DMS114 treated with DMSO at 0.1 percent for 48 hours (cell line): ENCODE results near the gene SLX1A.
"Not testable (repeated sequence)": the region's sequence is repeated elsewhere in the genome, so short reads cannot be mapped to it uniquely, and the experiment has no call there.

Experiments
- DNase-seq: peaks from one replicate; lab custom pipeline; 2025; ENCODE audit not compliant: unreplicated experiment; lab: John Stamatoyannopoulos, UW

SLX1A gene

DNA sequence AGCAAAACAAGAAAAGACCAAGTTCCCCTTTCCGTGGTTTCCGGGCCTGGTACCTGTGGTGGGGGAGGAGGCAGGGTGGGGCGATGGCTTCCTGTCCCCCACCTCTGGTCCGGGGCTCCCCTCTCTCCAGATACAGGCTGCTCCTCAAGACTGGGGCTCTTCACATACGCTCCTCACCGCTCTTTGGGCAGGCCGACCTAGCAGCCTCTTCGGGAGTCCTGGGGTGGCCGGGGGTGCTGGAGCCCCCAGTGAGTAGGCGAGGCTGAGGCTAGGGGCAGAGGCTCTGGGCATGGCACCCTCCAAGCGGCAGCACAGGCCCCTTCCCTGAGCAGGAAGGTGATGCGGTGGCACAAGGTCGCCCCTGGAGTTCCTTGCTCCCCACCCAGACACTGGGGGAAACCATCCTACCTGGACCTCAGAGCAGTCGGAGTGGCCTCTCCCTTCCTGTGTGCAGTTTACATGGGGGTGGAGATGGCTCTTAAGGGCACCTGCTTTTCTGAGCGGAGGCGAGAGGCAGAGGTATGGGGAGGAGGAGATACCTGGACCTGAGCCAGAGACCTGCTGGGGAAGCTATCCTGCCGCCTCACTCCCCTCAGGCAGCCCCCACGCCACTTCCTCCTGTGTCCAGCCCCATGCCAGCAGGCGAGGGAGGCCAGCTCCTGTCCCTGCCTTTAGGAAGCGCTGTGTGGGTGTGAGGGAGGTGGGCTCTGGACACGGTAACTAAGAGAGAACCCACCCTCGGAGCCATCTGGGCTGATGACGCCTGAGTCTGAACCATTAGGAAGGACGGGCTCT, 9.4 kb upstream of the SLX1A start:
- no peak for DNase-seq

DNA sequence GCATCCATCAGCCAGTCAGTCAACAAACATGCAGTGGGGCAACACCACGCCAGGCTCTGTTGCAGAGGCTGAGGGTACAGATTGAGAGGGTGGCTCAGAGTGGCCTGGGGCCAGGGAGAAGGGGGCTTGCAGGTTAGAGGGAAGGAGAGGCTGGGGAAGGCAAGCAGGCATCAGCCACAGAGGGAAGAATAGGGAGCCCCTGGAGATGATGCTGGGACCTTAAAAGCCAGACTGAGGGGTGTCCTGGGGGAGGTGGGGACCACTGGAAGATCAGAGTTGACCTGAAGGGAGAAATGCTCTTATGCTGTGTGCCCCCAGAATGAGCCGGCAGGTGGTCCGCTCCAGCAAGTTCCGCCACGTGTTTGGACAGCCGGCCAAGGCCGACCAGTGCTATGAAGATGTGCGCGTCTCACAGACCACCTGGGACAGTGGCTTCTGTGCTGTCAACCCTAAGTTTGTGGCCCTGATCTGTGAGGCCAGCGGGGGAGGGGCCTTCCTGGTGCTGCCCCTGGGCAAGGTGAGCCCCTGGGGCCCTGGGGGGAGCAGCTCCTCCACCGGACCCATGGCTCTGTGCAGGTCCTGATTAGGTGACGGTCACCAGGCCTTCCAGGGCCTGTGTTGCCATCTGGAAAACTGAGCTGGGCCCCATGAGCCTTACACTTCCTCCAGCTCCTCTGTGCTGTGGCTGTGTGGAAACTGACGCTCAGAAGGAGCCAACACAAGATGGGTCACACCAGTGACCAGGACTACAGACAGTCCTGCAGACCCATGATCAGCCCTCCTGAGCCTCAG, 8.6 kb upstream of the SLX1A start:
- no peak for DNase-seq

DNA sequence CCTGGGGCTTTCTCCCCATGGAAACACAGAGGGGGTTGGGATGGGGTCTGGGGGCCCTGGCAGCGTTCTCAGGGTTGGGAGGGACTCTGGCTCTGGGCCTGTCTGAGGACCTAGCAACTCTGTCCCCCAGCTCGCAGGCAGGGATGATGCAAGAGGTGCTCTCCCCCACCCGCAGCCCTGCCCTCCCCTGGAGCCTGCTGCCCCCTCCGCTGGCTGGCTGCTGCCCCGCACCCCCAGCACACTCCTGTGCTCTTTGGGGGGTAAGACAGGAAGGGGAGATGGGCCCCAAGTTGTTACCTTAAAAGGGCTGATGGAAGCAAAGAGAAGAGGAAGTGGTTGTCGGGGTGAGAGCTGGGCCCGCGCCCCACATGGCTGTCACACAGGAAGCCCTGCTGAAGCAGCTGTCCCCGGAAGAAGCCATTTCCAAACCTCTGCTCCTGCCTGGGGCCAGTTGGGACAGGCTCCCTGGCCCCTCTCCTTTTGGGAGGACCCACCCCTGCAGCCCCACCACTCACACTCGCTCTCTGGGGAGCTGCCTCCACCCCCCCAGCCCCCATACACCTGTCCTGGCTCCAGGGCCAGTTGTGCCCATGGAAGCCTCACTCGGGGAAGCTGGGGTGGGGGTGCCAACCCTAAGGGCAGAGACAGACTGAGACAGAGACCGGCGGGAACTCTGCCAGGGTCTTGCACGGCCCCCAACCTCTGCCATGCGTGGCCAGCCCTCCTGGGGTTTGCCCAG, 7.8 kb upstream of the SLX1A start:
- no peak for DNase-seq

DNA sequence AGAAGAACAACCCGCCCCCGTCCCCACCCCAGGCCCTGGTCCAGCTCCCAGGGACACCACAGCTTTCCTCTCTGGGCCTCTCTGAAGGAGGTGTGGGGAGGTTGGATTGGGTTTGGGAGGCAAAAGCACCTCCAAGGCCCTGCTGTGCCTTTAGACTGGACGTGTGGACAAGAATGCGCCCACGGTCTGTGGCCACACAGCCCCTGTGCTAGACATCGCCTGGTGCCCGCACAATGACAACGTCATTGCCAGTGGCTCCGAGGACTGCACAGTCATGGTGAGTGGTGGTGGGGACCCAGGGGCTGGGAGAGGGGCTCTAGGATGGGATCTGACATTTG, 7.3 kb upstream of the SLX1A start:
- DNase-seq: no peak

DNA sequence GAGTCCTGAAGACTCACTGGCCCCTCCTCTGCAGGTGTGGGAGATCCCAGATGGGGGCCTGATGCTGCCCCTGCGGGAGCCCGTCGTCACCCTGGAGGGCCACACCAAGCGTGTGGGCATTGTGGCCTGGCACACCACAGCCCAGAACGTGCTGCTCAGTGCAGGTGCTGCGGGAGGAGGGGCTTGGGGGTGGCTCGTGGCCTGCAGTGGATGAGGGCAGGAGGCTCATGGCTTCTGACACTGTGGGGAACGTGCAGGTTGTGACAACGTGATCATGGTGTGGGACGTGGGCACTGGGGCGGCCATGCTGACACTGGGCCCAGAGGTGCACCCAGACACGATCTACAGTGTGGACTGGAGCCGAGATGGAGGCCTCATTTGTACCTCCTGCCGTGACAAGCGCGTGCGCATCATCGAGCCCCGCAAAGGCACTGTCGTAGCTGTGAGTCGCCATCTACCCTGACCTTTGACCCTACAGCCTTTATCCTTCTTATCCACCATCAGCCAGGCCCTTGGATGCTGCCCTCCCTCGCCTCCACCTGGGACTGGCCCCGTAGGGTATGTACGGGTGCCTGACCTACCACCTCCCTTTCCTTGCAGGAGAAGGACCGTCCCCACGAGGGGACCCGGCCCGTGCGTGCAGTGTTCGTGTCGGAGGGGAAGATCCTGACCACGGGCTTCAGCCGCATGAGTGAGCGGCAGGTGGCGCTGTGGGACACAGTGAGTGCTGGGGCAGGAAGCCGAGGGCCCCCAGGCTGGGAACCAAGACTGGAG, 6.7 kb upstream of the SLX1A start:
- DNase-seq: no peak

DNA sequence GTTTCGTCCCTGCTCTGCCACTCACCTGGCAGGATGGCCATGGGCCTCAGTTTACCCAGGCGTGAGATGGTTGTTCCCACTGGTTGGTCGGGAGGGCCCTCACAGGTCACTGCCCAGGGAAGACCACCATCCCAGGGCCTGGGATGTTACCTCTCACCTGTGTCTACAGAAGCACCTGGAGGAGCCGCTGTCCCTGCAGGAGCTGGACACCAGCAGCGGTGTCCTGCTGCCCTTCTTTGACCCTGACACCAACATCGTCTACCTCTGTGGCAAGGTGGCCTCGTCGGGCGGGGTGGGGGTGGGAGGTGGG, 6.2 kb upstream of the SLX1A start:
- DNase-seq: no peak

DNA sequence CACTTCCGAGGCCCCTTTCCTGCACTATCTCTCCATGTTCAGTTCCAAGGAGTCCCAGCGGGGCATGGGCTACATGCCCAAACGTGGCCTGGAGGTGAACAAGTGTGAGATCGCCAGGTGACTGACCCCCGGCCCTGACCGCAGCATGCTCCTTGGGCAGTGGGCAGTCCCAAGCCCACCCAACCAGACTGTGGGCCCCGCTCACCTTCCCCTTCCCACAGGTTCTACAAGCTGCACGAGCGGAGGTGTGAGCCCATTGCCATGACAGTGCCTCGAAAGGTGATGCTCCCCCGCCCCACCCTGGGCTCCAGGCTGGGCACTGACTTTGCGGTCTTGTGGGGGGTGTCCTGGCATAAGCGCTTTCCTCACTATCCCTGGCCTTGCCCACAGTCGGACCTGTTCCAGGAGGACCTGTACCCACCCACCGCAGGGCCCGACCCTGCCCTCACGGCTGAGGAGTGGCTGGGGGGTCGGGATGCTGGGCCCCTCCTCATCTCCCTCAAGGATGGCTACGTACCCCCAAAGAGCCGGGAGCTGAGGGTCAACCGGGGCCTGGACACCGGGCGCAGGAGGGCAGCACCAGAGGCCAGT, 5.6 kb upstream of the SLX1A start:
- no peak for DNase-seq

DNA sequence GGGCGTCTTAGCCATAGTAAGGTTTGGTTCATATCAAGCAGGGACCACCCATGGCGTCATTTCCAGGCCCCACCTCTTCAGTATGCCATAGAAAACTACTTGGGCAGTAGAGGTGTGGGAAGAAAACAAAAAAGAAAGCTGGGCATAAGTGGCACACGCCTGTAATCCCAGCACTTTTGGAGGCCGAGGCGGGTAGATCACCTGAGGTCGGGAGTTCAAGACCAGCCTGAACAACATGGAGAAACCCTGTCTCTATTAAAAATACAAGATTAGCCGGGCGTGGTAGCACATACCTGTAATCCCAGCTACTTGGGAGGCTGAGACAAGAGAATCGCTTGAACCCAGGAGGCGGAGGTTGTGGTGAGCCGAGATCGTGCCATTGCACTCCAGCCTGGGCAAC, 2.5 kb upstream of the SLX1A start:
- DNase-seq: not testable (repeated sequence)

DNA sequence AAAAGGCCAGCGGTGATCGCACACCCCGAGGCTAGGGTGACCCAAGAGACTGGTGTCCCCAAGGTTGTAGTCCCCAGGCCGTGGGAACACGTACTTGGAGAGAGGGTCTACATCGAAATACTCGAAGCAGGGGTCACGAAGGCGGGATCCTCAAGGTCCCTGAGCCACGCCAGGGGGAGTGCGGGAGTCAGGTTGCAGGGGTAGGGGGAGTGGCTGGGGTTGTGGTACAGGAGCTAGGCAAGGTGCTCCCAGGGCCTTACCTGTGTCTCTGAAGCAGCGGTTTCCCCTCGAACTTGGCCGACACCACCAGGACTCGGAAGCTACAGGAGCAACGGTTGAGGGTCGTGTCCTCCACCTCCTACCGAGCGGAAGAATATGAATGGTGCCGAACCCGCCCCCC, 577 bp upstream of the SLX1A start:
- not testable (repeated sequence) for DNase-seq

DNA sequence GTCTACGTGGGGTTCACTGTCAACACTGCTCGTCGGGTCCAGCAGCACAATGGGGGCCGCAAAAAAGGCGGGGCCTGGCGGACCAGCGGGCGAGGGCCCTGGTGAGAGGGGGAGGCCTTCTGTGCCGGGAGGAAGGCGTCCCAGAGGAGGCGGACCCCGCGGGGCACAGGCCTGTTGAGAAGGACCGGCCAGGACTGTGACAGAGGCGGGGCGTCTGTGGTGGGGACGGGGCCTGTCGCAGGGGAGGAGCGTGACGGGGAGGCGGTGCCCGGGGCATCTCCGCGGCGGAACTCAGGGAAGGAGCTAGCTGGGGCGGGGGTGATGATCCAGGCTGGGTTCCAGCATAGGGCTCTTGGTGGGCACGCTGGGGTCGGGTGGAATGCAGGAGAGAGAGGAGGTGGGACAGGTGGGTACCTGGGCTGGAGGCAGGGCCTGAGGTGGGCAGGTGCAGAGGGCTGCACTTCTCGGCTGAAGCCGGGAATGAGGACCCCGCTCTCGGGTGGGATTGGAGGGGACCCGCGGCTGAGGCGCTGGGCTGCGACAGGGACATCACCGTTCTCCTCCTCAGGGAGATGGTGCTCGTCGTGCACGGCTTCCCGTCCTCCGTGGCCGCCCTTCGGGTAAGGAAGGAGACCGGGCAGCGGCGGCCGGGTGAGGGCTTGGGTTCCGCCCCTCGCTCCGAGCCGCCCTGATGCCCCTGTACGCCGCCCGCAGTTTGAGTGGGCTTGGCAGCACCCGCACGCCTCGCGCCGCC, 674 bp downstream of the SLX1A start:
- not testable (repeated sequence) for DNase-seq

DNA sequence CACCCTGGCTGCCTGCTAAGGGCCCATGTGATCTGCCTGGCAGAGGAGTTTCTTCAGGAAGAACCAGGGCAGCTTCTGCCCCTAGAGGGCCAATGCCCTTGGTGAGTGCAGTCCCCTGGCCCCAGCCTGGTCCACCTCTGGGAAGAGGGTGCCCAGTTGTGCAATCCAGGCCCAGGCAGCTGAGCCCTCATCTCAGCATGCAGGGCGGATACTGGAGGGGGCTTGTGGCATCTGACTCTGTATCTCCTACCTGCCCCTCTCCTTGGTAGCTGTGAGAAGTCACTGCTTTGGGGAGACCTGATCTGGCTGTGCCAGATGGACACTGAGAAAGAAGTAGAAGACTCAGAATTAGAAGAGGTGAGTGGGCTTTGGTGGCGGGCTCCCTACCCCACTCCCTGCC, 3.3 kb downstream of the SLX1A start:
- not testable (repeated sequence) for DNase-seq

DNA sequence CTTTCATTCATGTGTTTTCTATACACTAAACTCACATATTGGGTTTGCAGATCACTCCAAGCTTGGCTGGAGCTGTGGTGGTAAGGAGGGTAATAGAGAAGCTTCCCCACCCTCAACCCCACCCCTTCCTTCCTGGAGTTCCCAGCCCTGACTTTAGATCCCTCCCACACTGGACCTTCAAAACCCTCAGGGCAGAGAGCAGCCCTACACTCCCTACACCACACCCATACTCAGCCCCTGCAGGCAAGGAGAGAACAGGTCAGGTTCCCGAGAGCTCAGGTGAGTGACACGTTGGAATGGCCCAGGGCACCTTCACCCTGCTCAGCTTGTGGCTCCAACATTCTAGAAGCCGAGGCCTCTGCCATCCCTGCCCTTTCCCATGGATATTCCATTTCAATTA, 5.4 kb downstream of the SLX1A start, which contains the start of gene SULT1A3:
TSS of gene SULT1A3 (plus strand) at position 207 of the 400 bp plus-strand sequence. CDS start 1,474 bp downstream, outside the sequence.
- DNase-seq: not testable (repeated sequence)

DNA sequence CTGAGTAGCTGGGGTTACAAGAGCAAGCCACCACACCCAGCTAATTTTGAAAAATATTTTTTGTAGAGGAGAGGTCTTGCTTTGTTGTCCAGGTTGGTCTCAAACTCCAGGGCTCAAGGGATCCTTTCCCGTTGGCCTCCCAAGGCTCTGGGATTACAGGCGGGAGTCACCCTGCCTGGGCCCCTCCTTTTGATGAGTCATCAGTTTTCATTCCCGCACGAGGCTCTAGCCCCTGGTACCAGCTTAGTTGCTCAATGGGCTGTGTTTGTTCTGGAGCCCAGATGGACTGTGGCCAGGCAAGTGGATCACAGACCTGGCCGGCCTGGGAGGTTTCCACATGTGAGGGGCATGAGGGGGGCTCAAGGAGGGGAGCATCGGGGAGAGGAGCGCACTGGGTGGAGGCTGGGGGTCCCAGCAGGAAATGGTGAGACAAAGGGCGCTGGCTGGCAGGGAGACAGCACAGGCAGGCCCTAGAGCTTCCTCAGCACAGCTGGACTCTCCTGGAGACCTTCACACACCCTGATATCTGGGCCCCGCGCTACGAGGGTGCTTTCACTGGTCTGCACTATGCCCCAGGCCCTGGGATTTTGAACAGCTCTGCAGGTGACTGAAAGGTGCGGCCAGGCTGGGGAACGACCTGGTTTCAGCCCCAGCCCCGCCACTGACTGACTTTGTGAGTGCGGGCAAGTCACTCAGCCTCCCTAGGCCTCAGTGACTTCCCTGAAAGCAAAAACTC, 6.1 kb downstream of the SLX1A start:
- not testable (repeated sequence) for DNase-seq

DNA sequence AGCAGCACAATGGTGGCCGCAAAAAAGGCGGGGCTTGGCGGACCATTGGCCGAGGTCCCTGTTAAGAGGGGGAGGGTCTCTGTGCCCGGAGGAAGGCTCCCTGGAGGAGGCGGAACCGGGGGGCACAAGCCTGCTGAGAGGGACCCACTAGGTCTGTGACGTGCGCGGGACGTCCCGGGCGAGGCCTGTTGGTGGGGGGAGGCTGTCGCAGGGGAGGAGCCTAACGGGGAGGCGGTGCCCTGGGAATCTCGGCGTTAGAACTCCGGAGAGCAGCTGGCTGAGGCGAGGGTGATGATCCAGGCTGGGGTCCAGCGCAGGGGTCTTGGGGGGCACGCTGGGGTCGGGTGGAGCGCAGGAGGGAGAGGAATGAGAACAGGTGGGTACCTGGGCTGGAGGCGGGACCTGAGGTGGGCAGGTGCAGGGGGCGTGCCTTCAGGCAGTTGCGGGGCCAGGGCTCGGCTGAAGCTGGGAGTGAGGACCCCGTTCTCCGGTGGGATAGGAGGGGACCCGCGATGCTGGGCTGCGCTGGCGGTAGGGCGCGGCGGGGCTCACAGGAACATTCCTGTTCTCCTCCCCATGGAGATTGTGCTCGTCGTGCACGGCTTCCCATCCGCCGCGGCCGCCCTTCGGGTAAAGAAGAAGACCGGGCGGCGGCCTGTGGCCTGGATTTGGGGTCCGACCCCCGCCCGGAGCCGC, 12.0 kb downstream of the SLX1A start:
- DNase-seq: not testable (repeated sequence)

DNA sequence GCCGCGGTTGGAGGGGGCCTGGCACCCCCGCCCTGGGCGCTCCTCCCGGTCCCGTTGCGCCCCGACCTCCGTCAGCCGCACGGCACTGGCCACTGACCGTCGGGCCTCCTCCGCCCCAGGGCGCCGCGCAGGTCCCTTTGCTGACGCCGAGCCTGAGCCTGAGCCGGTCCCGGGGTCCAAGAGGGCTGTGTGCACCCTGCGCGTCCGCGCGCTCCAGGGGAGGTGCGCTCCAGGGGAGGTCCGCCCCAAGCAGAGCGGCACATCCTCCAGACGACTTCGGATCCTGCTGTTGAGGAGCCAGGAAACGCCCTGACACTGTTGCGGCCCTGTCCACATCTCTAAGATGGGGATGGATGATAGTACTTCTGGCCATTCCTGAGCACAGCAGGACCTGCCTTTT, 12.6 kb downstream of the SLX1A start:
- DNase-seq: not testable (repeated sequence)

DNA sequence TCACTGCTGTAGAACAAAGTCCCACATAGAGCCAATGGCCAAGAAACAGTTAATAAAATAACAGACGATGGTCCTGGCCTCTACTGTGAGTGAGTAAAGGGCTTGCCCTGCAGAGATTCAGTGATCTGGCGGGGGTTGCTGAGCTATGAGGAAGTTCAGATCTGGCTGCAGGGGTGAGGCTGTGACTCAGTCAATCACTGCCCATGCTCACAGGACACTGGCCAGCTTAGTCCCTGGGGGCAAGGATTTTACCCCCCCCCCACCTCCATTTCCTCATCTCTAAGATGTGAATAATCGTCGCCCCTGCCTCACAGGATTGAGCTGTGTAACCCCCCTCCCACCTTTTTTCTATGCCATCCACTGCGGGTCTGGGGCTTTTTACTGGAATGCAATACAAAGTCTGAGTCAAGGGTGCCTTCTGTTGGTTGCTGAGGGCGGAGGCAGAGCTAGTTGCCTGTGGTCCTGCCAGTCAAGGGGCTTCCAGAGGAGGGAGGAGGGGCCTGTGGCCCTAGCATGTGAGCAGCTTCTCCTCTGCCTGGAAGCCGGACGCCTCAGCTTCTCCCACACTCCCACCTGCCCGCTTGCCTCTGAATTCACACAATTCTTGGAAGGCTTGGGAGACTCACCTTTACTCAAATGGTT, 13.5 kb downstream of the SLX1A start:
- not testable (repeated sequence) for DNase-seq

DNA sequence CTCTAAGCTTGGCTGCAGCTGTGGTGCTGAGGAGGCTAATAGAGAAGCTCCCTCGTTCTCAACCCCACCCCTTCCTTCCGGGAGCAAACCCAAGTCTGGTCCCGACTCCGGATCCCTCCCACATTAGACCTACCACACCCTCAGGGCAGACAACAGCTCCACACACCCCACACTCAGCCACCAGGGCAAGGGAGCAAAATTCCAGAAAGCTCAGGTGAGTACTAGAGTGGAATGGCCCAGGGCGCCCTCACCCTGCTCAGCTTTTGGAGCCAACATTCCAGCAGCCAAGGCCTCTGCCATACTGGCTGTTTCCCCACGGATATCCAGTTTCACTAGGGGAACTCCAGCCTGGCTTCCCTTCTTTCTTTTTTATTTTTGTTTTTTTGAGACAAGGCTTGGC, 15.4 kb downstream of the SLX1A start:
- DNase-seq: not testable (repeated sequence)

DNA sequence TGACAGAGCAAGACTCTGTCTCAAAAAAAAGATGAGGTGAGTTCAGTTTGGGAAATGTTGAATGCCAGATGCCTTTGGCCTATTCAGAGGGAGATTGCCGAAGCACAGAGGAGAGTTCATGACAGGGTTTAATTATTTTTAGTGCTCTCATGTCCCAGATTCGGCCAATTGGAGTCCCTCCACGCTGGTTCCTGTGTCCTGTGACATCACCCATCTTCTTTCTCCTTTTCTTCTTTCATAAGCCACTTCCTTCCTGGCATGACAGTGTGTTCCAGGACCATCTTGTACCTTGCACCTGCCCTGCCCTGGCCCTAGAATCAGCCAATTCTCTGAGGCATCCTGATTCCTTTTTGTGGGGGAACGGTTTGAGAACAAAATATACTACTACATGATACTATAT, 17.7 kb downstream of the SLX1A start:
- not testable (repeated sequence) for DNase-seq
